Gastroesophageal sphincter (tissue), 3 donors: Measurements from ENCODE around the gene ATP10D.

Experiments used
- CTCF ChIP-seq, 4 experiments: fragments of 200-600 bp in 2 of 4; fragments of 450-650 bp in 2 of 4; sonication (generic) in 1 of 4; IDR thresholded peaks; one replicate each; pipeline ENCODE4 v1.5.1; 2017 to 2019; ENCODE audit warnings: antibody characterized with exemption in 4 of 4, mild to moderate bottlenecking in 2 of 4, moderate library complexity in 2 of 4
- EP300 ChIP-seq: sonication (generic); formaldehyde crosslinking; IDR thresholded peaks from one replicate; pipeline ENCODE4 v1.6.1; 2017; ENCODE audit warnings: antibody characterized with exemption, mild to moderate bottlenecking

- no peak for TF ChIP-seq CTCF (IDR thresholded peaks at IDR 0.05)
- TF ChIP-seq EP300: no peak
These were observed 66.6 kb downstream of the ATP10D start for GRCh38 chr4:47551682-47552081.
